MV-4-11 (cell line): ENCODE data around the gene BACH2.
"Not testable (repeated sequence)": the region's sequence is repeated elsewhere in the genome, so short reads cannot be mapped to it uniquely, and the experiment has no call there.

Experiments
- DNase-seq: peaks from one replicate; lab custom pipeline; 2025; lab: John Stamatoyannopoulos, UW

BACH2 gene

GRCh38 chr6:90065173-90065572 is 231.5 kb downstream of the BACH2 start:
- DNase-seq, result no peak

GRCh38 chr6:90062667-90063066 is 234.0 kb downstream of the BACH2 start:
- no peak for DNase-seq

GRCh38 chr6:90062051-90062450 is 234.6 kb downstream of the BACH2 start:
- DNase-seq, result no peak

GRCh38 chr6:90059178-90059577 is 237.5 kb downstream of the BACH2 start:
- not testable (repeated sequence) for DNase-seq

- DNase-seq, result not testable (repeated sequence)
These were observed 240.7 kb downstream of the BACH2 start for GRCh38 chr6:90055924-90056323.

GRCh38 chr6:90054193-90054592 is 242.4 kb downstream of the BACH2 start:
- DNase-seq, result not testable (repeated sequence)

GRCh38 chr6:90053614-90054013 is 243.0 kb downstream of the BACH2 start:
- DNase-seq, result no peak

- no peak for DNase-seq
These were observed 247.3 kb downstream of the BACH2 start for GRCh38 chr6:90049295-90049694.

GRCh38 chr6:90048206-90048967 is 248.3 kb downstream of the BACH2 start:
- DNase-seq, result no peak

- no peak for DNase-seq
These were observed 251.1 kb downstream of the BACH2 start for GRCh38 chr6:90045535-90045934.

GRCh38 chr6:90044833-90045381 is 251.7 kb downstream of the BACH2 start:
- no peak for DNase-seq

GRCh38 chr6:90044182-90044832 is 252.3 kb downstream of the BACH2 start:
- DNase-seq, result no peak

- no peak for DNase-seq
These were observed 255.7 kb downstream of the BACH2 start for GRCh38 chr6:90040931-90041330.

- DNase-seq, result no peak
These were observed 256.7 kb downstream of the BACH2 start for GRCh38 chr6:90039911-90040310.

GRCh38 chr6:90038961-90039653 is 257.5 kb downstream of the BACH2 start:
- DNase-seq, result no peak

GRCh38 chr6:90036963-90037362 is 259.7 kb downstream of the BACH2 start:
- no peak for DNase-seq

GRCh38 chr6:90035047-90035723 is 261.5 kb downstream of the BACH2 start:
- DNase-seq, result no peak

- DNase-seq, result no peak
These were observed 262.8 kb downstream of the BACH2 start for GRCh38 chr6:90033746-90034271.

- not testable (repeated sequence) for DNase-seq
These were observed 264.0 kb downstream of the BACH2 start for GRCh38 chr6:90032489-90033212.

GRCh38 chr6:90028995-90029635 is 267.5 kb downstream of the BACH2 start:
- peak; percentile 40 for DNase-seq
